ENCODE results near the gene CROCC2.

CROCC2 gene

DNA sequence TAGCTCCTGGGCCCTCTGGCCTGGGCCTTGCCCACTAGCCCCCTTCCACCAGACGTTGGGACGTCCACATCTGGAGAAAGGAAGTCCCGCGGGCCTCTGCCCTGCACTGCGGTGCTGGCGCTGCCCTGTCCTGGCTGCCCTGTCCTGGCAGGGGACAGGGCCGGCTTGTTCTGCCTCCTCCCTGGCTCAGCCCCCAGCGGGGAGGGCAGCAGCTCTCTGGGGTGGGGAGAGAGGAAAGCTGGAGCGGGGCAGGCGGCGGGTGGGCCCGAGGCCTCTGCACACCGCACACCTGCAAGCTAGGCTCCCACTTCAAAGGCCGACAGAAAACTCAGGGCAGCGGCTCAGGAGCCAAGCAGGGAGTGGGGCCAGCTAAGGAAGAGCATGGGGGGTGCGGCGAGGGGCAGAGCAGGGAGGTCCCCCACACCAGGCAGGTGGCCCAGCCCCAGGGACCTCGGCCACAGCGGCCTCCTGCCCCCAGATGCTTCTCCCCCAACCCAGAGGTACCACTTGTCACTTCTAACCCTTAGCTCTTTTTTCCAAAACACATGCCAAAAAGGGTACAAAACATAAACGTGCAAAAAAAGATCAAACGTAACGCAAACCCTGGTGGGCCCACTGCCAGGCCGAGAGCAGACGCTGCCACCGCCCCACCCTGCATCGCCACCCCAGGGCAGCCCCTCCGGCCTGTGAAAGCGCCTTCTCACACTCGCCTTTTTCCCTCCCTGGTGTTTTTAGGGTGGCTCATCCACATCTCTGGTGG lies 105.8 kb downstream of the CROCC2 start:
- peak overlapping the region; percentile 97 for H3K27ac ChIP-seq
- TF ChIP-seq, protein P1, sequence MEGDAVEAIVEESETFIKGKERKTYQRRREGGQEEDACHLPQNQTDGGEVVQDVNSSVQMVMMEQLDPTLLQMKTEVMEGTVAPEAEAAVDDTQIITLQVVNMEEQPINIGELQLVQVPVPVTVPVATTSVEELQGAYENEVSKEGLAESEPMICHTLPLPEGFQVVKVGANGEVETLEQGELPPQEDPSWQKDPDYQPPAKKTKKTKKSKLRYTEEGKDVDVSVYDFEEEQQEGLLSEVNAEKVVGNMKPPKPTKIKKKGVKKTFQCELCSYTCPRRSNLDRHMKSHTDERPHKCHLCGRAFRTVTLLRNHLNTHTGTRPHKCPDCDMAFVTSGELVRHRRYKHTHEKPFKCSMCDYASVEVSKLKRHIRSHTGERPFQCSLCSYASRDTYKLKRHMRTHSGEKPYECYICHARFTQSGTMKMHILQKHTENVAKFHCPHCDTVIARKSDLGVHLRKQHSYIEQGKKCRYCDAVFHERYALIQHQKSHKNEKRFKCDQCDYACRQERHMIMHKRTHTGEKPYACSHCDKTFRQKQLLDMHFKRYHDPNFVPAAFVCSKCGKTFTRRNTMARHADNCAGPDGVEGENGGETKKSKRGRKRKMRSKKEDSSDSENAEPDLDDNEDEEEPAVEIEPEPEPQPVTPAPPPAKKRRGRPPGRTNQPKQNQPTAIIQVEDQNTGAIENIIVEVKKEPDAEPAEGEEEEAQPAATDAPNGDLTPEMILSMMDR (conservative IDR thresholded peaks at IDR 0.05): no peak

DNA sequence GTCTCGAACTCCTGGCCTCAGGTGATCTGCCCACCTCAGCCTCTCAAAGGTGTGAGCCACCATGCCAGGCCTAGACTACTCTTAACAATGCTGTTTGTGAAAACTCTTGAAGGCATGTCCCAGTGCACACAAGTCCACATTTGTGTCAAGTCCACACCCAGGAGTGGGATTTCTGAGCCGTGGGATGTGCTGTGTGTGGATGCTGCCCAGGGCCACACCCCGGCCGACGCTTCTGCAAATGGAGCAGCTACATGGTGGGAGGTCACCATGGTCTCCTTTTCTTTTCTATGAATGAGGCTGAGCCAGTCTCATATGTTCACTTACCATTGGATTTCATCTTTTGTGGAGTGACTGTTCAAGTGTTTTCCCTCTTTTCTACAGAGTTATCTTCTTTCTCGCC lies 108.1 kb downstream of the CROCC2 start:
- TF ChIP-seq, protein P1 (conservative IDR thresholded peaks at IDR 0.05): no peak
- H3K27ac ChIP-seq: no peak overlapping the region

DNA sequence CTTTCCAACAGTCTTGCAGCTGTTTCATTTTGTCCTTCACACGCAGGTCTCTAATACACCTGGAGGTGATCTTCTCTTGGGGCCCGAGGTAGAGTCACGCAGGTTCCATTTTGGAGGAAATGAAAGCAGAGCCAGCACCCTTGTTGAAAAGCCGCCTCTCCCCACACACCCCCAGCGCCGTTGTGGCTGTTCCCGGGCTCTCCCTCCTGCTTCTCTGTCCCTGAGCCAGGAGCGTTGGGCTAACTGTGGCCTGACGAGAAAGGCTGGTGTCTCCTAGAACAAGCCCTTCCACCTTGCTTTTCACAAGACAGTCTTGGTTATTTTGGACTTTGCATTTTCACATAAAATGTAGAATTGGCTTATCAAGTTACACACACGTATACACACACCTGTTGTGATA lies 108.6 kb downstream of the CROCC2 start:
- no peak overlapping the region for H3K27ac ChIP-seq
- TF ChIP-seq, protein P1 (conservative IDR thresholded peaks at IDR 0.05): no peak

DNA sequence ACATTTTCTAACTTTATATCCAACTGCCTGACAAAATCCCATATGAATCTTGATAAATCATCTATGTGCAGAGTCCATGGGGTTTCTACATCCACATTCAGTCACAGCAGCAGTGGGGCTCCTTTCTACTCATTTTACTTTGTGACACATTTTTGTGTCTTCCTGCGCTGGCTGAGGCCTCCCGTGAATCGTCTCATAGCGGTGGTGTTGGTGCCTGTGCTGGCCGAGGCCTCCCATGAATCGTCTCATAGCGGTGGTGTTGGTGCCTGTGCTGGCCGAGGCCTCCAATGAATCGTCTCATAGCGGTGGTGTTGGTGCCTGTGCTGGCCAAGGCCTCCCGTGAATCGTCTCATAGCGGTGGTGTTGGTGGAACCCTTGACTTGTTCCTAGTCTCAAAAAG lies 109.3 kb downstream of the CROCC2 start:
- no peak overlapping the region for H3K27ac ChIP-seq
- TF ChIP-seq, protein P1 (conservative IDR thresholded peaks at IDR 0.05): no peak

DNA sequence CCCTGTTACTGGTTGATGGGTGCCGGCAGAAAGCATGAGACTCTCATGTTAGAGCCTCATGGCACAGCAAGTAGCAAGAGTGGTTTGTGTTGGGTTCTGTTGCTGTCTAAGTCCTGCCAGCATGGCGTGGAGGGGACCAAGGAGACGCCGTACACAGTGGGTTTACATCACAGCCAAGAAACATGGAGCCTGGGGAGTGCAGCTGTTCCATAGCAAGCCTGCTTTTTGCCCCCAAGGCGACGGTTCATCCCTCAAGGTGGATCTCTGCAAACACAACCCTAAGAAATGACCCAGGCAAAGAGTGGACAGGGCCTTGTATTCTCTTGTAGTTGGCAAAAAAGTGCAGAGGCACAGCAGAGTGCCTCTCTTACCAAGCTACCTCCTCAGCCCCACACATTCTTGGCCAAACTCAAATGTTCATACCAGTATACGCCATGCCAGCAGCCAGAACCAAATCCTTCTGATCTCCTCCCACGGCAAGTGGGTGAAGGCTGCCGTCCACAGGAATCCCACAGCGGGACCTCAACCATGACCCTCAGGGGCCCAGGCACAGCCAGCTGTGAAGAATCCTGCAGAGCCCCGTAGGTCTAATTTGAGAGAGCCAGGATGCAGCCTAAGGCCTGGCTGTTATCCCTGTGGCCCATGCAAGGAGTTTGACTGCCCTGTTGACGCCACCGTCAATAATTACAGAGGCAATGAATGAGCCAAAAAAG lies 111.2 kb downstream of the CROCC2 start:
- TF ChIP-seq, protein P1 (conservative IDR thresholded peaks at IDR 0.05): no peak
- H3K27ac ChIP-seq: no peak overlapping the region

DNA sequence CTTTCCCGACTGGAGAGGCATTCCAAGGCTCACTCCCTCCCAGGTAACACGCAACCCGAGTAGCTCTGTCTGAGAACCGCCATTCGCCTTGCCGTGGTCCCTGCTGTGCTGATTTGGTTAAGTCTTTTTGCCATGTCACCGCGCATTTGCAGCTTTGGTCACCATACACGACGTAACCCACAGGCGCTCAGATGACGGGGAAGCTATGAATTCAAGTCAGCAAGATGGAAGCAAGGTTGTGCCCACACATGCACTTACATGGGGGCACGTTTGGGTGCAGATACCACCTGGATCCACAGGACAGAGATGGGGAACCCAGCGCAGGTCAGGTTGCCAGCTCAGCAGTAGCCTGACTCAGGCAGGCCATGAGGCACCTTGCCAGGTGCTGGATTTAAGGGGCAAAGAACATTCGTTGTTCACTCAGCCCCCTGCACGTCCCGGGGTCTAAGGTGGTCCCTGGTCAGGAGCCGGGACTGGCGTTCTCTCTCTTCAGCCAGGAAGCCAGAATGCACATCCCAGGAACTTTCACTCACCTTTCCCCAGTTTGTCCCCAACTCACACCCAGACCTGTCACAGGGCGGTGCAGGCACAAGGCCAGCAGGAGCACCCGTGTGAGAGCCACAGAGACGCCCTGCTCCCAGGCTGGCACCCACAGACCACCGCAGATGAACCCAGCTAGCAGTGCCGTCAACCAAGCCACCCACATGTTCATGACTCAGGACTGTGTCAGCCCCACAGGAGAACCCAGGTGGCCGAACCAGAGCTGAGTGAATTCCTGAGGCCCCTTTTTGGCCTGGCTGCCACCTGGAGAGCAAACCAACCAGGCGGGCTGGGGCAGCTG lies 112.1 kb downstream of the CROCC2 start:
- no peak overlapping the region for H3K27ac ChIP-seq
- TF ChIP-seq, protein P1 (conservative IDR thresholded peaks at IDR 0.05): no peak
